Measurements from ENCODE around the gene INPP5D. TPM values are rescaled to one million over a fixed set of nuclear protein-coding genes. Genes with fewer than 3 reads are reported as not detected.
"Not testable (repeated sequence)": the region's sequence is repeated elsewhere in the genome, so short reads cannot be mapped to it uniquely, and the experiment has no call there.

INPP5D gene
- total RNA-seq, 1 experiment from 2014 or later = 0.47 TPM

DNA sequence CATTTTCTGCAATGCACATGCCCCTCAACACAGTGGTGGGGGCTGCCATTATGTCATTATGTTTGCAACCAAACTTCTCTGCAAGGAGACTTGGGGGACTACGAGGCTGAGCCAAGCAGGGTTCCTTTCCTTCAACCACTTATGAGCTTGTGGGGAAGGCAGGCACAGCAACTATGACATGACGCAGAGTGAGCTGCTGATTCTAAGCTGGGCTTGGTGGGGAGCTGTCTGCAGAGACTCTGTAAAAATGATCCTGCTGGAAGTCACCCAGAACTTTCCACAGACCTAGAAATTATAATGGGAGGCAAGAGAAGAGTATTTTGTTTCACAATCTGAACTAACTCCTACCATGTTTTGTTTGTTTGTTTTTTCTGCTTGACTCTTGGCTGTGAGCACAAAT, 55.6 kb downstream of the INPP5D start:
- Histone ChIP-seq H3K4me3 (no peak overlapping the region), H3K36me3 (no peaks in the 10 kb centered on the region), H3K4me1 (no peaks in the 10 kb centered on the region), H3K27ac (no peak overlapping the region), H3K9me3 (replicated peaks) (no peaks in the 10 kb centered on the region), H3K27me3 (no peaks in the 10 kb centered on the region)
- no peak for DNase-seq

DNA sequence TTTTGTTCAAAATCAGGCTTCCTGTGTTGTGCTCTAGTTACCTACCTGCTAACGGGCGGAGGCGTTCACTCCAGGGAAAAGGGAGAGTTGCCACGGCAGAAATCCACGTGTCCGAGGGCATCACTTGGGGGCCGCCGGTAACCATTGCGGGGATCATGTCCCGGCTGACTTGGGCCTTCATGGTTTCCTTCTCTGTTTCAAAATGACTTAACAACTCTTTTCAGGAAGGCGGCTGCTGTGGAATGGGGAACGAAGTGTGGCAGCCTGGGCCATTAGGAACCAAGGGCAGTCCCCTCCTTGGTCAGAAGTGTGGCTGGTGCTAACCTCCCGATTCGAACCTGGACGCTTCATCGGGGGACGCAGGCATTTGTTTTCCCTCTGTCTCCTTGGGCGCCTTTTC, 56.8 kb downstream of the INPP5D start:
- Histone ChIP-seq H3K36me3 (no peaks in the 10 kb centered on the region), H3K27ac (no peak overlapping the region), H3K4me1 (no peaks in the 10 kb centered on the region), H3K27me3 (no peaks in the 10 kb centered on the region), H3K4me3 (no peak overlapping the region), H3K9me3 (replicated peaks) (no peaks in the 10 kb centered on the region)
- DNase-seq = no peak

DNA sequence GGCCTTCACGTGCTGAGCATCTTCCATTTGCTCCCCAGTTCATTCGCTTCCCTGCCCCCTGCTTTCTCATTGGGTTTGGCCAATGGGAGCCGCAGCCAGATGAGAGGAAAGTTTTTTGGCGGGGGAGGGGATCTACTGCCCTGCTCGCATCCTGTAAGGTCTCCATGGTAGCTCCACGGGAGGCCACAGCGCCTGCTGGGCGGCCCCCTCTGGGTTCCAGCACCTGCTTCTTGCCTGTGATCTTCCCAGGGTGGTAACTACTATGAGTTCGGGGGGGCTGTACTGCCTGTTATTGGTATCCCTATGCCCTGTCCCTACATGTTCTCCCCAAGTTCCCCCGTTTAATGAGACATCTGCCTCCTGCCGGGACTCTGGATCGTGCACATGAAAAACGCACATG, 57.2 kb downstream of the INPP5D start:
- no peaks in the 10 kb centered on the region for H3K36me3 ChIP-seq
- no peak overlapping the region for H3K27ac ChIP-seq
- no peaks in the 10 kb centered on the region for H3K27me3 ChIP-seq
- DNase-seq = no peak
- H3K4me1 ChIP-seq = no peaks in the 10 kb centered on the region
- H3K9me3 ChIP-seq (replicated peaks) = no peaks in the 10 kb centered on the region
- no peak overlapping the region for H3K4me3 ChIP-seq

DNA sequence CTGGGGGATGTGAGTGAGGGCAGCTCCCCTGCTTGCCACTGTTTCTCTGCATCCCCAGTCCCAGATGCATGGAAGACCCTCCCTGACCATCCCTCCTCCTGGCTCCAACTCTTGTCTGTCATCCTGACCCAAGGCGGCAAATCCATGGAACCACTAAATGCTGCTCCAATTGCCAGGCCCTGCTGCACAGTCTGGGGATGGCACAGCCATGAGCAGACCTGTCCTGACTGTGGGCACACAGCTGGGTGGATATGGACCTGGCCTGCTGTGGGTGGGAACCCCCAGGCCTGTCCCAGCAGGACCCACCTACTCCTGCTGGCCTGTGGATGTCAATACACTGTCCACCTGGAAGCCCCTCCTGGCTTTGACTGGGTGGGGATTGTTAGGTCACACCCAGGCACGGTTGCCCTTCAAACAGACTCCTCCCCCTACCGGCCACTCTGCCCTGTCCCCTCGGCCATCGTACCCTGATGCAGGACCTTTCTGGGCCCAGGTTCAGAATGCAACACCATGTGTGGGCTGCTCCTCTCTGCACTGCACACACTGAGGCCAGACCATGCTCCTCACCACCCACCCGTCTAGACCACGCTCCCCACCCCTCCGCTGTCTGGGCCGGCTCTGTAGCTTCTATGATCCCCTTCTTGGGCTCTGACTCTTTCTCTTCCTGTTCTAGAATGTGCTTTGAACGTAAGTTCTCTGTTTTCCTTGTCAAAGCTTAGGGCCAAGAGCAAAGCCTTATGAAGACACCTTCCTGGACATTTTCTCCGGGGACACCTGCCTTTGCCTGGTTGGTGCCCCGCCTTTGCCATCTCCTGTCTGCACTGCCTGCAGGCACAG, 57.9 kb downstream of the INPP5D start:
- Histone ChIP-seq H3K27me3 (no peaks in the 10 kb centered on the region), H3K36me3 (no peaks in the 10 kb centered on the region), H3K27ac (no peak overlapping the region), H3K9me3 (replicated peaks) (no peaks in the 10 kb centered on the region), H3K4me1 (no peaks in the 10 kb centered on the region), H3K4me3 (no peak overlapping the region)
- no peak for DNase-seq

DNA sequence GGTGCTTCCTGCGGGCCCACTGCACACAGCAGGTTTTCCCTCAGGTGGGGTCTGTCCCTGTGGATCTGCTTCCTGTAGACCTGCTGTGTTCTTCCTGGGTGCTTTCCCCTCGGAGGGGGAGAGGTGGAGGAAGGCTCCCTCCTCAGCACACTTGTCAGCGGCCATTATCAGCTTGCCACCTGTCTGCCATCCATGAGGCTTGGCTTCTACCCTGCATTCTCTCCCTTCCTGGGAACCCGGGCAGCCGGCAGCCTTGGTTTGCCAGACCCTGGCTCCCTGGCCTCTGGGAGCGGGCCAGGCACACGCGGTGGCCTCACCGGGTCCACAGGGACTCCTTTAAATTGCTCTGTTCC, 58.5 kb downstream of the INPP5D start:
- Histone ChIP-seq H3K4me1 (no peaks in the 10 kb centered on the region), H3K27ac (no peak overlapping the region), H3K4me3 (no peak overlapping the region), H3K36me3 (no peaks in the 10 kb centered on the region), H3K9me3 (replicated peaks) (no peaks in the 10 kb centered on the region), H3K27me3 (no peaks in the 10 kb centered on the region)
- DNase-seq = no peak

DNA sequence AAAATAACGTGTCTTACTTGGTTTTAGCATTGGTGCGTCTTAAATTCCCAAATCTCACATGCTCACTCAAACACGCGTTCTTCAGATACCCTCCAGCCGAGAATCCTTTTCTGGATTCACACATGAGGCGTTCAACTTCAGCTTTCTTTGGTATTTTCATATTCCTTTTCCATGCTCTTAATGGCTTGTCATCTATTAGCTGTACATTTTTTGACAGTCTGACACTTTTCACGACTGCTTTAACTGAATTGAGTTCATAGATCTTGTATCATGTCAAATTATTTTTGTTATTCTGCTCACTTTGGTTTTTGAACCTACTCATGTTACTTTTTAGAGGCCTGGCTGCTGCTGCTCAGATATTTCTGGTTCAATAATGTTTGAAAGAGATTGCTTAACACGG, 59.0 kb downstream of the INPP5D start:
- Histone ChIP-seq H3K4me1 (no peaks in the 10 kb centered on the region), H3K9me3 (replicated peaks) (no peaks in the 10 kb centered on the region), H3K27me3 (no peaks in the 10 kb centered on the region), H3K27ac (no peak overlapping the region), H3K36me3 (no peaks in the 10 kb centered on the region), H3K4me3 (no peak overlapping the region)
- no peak for DNase-seq

DNA sequence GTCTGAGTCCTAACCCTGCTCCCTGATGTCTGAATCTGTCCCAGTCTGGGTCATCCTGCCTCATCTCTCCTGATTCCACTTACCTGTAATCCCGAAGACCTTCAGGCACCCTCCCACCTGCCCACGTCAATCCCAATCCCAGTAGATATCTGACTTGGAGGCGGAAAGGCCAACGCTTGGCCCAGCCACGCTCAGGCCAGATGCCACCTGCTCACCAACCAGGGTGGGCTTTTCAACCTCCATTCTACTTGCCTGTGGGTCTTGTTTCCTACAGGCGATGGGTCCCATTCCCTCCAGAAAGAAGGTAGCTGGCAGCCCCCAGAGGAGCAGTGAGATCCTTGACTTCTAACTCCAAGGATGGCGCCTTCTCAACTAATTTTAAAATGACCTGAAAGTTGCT, 59.7 kb downstream of the INPP5D start:
- no peaks in the 10 kb centered on the region for H3K9me3 ChIP-seq (replicated peaks)
- no peak overlapping the region for H3K4me3 ChIP-seq
- H3K27ac ChIP-seq = no peak overlapping the region
- DNase-seq = no peak
- H3K4me1 ChIP-seq = no peaks in the 10 kb centered on the region
- H3K27me3 ChIP-seq = no peaks in the 10 kb centered on the region
- no peaks in the 10 kb centered on the region for H3K36me3 ChIP-seq

DNA sequence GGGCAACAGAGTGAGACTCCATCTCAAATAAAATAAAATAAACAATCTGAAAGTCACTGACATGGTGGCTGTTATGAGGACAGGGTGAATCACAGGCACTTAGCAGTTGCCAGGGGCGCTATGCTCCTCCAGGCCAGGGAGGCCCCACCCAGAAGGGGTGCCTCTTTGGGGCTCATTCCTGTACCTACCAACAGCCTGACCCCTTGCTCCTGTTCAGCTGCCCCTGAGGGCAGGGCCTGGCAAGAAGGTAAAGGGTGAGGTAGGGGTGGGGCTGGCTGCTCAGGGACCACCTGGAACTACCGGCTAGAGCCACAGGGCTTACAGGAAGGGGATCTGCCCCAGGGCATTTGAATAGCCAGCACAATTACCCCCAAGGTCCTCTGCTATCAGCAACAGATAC, 60.3 kb downstream of the INPP5D start:
- H3K4me1 ChIP-seq = no peaks in the 10 kb centered on the region
- H3K27ac ChIP-seq = no peak overlapping the region
- H3K4me3 ChIP-seq = no peak overlapping the region
- DNase-seq = no peak
- H3K27me3 ChIP-seq = no peaks in the 10 kb centered on the region
- H3K9me3 ChIP-seq (replicated peaks) = no peaks in the 10 kb centered on the region
- H3K36me3 ChIP-seq = no peaks in the 10 kb centered on the region

DNA sequence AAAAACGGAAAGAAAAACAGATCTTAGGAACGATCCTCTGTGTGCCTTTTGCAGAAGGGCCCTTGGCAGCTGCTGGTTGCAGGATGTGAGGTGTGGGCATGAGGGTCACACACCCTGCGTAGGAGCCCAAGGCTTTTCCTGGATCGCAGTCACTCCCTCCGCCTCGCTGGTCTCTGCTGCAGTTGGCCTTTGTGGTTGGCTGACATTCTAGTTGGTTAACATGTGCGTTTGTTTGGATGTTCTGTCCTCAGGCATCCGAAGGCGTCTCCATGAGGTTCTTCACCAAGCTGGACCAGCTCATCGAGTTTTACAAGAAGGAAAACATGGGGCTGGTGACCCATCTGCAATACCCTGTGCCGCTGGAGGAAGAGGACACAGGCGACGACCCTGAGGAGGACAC, 61.7 kb downstream of the INPP5D start:
- Histone ChIP-seq H3K4me1 (no peaks in the 10 kb centered on the region), H3K36me3 (no peaks in the 10 kb centered on the region), H3K27me3 (no peaks in the 10 kb centered on the region), H3K9me3 (replicated peaks) (no peaks in the 10 kb centered on the region), H3K27ac (no peak overlapping the region), H3K4me3 (no peak overlapping the region)
- no peak for DNase-seq

DNA sequence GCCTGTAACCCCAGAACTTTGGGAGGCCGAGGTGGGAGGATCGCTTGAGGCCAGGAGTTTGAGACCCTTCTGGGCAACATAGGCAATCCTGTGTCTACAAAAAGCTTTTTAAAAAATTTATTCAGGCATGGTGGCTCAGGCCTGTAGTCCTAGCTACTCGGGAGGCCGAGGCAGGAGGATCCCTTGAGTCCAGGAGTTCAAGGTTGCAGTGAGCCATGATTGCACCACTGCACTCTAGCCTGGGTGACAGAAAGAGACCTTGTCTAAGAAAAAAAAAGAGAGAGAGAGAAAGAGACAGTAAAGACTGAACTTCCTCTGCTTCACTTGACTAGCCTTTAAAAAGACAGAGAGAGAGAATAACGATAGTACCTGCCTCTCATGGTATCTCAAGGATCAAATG, 62.4 kb downstream of the INPP5D start:
- Histone ChIP-seq H3K27me3 (no peaks in the 10 kb centered on the region), H3K27ac (no peak overlapping the region), H3K9me3 (replicated peaks) (no peaks in the 10 kb centered on the region), H3K4me3 (no peak overlapping the region), H3K4me1 (no peaks in the 10 kb centered on the region), H3K36me3 (no peaks in the 10 kb centered on the region)
- DNase-seq = no peak

DNA sequence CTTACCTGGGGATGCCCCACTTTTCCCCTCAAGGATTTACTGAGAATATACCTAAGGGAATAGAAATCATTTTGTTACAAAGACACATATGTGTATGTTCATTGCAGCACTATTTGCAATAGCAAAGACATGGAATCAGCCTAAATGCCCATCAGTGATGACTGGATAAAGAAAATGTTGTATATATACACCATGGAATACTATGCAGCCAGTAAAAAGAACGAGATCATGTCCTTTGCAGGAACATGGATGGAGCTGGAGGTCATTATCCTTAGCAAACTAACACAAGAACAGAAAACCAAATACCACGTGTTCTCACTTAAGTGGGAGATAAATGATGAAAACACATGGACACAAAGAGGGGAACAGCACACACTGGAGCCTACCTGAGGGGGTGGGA, 63.4 kb downstream of the INPP5D start:
- H3K36me3 ChIP-seq; H3K27me3 ChIP-seq; DNase-seq; H3K9me3 ChIP-seq (replicated peaks); H3K27ac ChIP-seq; H3K4me3 ChIP-seq; H3K4me1 ChIP-seq: not testable (repeated sequence)

DNA sequence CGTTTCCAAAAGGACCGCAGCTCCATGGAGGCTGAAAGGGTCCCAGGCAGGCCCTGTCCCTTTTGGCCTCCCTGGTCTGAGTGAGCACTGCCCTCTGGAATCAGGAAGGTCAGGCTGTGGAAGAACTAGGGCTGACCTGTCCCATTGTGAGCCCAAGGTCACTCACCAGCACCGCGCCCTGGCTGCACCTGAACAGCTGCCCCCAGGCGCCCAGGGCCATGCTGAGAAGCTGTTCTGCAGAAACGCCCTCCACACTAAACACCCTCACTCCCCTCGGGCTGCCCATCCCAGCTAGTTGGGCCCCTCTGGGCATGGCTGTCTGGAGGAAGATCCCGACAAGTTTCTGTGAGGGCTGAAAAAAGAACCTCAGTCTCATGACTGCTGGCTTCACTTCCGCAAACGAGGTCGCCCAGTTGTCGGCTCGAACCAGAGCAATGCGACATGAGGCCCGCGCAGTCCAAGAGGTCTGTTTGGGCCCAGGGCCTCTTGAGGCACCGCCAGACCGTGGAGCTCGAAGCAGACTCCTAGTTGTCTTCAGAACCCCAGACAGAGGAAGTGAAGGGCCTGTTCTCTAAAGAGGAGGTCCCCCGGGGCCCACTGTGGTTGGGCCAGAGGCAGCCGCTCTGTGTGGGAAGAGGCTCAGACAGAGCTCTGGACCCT, 64.4 kb downstream of the INPP5D start:
- no peak for DNase-seq
- Histone ChIP-seq H3K36me3 (no peaks in the 10 kb centered on the region), H3K4me3 (no peak overlapping the region), H3K27me3 (no peaks in the 10 kb centered on the region), H3K27ac (no peak overlapping the region), H3K4me1 (no peaks in the 10 kb centered on the region), H3K9me3 (replicated peaks) (no peaks in the 10 kb centered on the region)

DNA sequence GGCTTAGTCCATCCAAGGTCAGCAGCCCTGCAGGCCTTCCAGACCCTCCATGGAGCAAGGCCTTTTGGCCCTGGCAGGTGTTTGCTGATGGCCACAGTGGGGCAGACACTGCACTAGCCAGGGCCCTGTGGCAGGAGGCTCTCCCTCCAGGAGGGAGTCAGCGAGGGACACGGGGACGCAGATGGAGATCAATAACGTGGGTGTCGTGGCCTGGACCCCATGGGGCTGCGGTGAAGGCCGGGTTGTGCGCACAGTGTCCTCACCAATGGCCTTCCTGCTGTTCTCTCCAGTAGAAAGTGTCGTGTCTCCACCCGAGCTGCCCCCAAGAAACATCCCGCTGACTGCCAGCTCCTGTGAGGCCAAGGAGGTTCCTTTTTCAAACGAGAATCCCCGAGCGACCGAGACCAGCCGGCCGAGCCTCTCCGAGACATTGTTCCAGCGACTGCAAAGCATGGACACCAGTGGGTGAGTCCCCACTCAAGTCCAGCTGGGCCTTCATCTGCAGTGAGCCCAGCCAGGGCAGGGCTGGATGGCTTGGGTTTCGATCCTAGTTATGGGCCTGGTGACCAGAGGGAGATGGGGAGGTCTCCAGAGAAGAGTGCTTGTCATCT, 65.4 kb downstream of the INPP5D start:
- DNase-seq = no peak
- Histone ChIP-seq H3K4me3 (no peak overlapping the region), H3K27ac (no peak overlapping the region), H3K4me1 (no peaks in the 10 kb centered on the region), H3K9me3 (replicated peaks) (no peaks in the 10 kb centered on the region), H3K27me3 (no peaks in the 10 kb centered on the region), H3K36me3 (no peaks in the 10 kb centered on the region)

DNA sequence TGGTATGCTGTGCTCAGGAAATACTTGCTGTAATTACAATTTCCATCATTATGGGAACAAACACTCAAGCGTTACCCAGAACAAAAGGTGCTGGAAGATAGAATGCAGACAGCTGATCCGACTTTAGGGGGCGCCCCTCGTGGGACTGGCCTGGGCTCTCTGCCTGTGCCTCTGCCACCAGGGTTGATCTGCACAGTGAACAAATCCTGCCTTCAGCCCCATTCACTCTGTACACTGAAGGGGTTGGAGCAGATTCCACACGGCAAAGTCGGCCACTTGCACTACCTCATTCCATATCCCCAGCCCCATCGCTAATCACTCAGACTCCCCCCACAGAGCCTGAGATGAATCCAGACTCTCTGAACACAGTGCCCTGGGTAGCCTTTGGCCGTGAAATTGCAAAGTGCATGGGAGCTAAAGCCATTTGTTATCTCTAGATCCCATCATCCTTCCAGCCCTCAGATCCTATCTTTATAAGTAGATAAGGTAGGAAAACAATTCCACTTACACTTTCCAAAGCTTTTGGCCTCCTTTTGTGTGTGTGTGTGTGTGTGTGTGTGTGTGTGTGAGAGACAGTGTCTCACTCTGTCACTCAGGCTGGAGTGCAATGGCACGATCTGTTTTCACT, 69.3 kb downstream of the INPP5D start:
- DNase-seq = peak; percentile 16 to 30

DNA sequence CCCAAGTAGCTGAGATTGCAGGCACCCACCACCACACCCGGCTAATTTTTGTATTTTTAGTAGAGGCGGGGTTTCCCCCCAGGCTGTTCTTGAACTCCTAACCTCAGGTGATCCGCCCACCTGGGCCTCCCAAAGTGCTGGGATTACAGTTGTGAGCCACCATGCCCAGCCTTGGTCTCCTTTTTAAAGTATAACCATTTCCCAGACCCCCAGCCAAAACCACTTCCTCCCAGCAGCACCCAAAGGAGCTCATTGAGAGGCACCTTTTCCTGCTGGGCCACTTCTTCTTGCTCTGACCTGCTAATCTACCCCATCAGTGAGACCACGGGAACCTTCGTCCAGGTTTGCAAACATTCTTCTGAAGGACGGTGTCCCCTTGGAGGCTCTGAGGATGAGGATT, 69.9 kb downstream of the INPP5D start:
- H3K4me1 ChIP-seq = no peaks in the 10 kb centered on the region
- no peaks in the 10 kb centered on the region for H3K36me3 ChIP-seq
- H3K27ac ChIP-seq = no peak overlapping the region
- no peak overlapping the region for H3K4me3 ChIP-seq
- H3K27me3 ChIP-seq = 0 out of 2 replicates have a peak, but pooled peaks cover 3% of the 10 kb centered on the region
- no peaks in the 10 kb centered on the region for H3K9me3 ChIP-seq (replicated peaks)
- no peak for DNase-seq

More for the DNA sequence above, 69.3 kb downstream of the INPP5D start:
- H3K36me3 ChIP-seq = no peaks in the 10 kb centered on the region
- H3K27me3 ChIP-seq = 0 out of 2 replicates have a peak, but pooled peaks cover 3% of the 10 kb centered on the region
- no peaks in the 10 kb centered on the region for H3K9me3 ChIP-seq (replicated peaks)
- H3K4me3 ChIP-seq = no peak overlapping the region
- H3K27ac ChIP-seq = no peak overlapping the region
- no peaks in the 10 kb centered on the region for H3K4me1 ChIP-seq

All from SJCRH30 (cell line).